Fibroblast of peridontal ligament (primary cell): Measurements from ENCODE around the gene PSKH1.
"Not testable (repeated sequence)": the region's sequence is repeated elsewhere in the genome, so short reads cannot be mapped to it uniquely, and the experiment has no call there.

Source experiments
- DNase-seq: peaks from one replicate; pipeline ENCODE4 v3.0.0-alpha.2; 2010; ENCODE audit errors: extremely low read depth

PSKH1 gene

DNA sequence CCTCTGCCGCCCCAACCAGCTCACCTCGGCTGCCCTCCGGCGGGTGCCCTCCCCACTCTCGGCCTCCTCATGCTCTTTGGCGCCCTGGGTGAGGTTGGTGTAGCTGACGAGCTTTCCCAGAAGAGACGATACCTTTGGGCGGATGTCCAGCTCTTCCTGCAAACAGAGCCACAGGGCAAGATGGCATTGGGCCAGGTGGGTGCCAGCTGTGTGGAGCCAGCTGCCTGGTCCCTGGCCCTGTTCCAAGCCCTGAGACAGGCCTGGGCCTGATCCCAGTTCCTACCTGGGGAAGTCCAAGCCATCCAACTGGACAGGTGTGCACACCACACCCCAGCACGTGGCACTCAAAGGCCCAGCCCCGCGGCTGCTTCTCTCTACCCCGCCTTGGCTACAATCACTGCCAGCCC lies 68.5 kb downstream of the PSKH1 start:
- no peak for DNase-seq

DNA sequence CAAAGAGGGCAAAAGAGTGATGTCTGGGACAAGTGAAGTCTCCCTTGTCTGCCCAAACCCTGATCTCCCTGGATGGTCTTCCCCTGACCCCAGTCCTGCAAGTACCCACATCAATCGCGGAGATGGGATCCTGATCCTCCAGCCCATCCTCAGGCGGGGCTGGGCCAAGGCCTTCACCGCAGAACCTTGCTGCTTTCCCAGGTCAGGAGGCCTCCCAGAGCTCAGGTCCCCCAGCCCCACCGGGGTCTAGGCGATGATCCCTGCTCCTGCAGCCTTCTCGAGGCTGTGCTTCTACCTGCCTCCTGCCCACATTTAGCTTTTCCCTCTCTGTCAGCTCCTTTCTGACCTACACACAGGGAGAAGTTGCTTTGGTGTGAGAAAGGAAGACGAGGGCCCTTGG lies 69.1 kb downstream of the PSKH1 start:
- no peak for DNase-seq

DNA sequence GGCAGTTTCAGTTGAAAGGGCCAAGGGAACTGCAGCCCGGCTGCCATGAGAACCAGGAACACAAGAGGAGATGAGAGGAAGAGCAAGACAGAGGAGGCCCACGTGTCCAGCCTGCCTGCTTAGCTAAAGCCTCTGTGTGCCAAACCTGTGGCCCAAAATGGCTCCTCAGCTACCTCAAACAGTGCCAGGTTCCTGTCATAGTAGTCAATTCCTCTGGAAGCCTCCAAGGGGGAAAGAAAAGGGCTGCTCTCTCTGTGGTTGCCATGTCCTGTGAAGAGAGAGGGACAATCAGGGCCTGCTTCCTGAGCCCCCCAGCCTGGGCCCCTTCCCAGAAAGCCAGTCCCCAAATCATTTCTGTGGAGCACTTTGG lies 70.2 kb downstream of the PSKH1 start:
- no peak for DNase-seq

DNA sequence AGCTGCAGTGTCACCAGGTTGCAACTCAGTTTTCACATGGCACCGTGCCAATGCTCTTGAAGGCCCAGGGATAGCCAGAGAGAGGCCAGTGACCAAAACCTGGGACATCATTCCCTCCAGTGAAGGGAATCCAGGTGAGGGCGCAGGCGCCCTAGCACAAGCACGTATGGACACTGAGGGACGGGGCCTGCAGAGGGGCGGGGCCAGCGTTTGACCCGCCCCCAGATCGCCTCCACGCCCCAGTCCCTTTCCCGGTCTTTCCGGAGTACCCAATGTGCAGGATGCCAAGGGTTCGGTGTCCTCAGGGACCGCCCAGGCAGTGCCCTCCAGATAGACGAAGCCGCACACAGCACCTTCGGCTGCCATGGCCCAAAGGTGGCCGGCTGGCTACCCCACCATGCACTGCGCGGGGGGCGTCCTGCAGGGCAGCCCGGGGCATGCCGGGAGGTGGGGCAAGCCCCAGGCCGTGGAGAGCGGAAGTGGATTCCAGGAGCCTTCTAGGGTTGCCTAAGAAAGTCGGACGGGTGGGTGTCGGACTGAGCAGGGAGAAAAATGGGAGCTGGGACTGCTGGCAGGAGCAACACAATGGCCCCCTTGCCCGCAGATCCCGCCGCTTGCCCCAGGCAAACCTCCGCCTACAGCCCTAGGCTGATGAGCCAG lies 70.7 kb downstream of the PSKH1 start:
- no peak for DNase-seq

DNA sequence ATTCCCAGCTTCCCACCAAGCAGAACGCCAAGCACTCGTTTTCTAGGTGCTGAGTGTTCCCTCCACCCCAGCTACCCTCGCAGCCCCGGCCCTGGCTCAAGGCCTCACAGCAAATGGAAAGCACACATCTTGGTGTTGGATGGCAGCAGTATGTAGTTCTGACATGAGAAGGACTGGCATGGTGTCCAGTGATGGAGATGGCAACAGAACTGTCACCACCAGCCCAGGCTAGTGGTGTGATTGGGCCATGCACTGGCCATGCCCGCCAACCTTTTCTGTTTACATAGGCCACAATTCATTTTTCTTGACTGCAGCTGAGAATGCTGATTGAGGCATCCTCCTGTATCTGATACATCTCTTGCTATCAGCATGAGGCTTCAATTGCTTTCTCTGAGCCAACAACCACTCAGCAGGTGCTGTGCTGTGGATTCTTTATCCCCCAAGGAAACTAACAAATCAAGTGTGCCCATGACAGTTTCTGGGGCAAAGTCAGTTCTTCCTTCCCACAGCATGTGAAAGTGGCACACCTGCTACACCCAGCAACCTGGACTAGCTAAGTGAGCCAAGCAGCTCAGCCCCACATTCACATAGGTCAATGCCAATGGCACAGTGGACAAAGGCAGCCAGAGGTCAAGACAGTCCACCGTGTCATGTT lies 71.5 kb downstream of the PSKH1 start:
- DNase-seq: no peak

DNA sequence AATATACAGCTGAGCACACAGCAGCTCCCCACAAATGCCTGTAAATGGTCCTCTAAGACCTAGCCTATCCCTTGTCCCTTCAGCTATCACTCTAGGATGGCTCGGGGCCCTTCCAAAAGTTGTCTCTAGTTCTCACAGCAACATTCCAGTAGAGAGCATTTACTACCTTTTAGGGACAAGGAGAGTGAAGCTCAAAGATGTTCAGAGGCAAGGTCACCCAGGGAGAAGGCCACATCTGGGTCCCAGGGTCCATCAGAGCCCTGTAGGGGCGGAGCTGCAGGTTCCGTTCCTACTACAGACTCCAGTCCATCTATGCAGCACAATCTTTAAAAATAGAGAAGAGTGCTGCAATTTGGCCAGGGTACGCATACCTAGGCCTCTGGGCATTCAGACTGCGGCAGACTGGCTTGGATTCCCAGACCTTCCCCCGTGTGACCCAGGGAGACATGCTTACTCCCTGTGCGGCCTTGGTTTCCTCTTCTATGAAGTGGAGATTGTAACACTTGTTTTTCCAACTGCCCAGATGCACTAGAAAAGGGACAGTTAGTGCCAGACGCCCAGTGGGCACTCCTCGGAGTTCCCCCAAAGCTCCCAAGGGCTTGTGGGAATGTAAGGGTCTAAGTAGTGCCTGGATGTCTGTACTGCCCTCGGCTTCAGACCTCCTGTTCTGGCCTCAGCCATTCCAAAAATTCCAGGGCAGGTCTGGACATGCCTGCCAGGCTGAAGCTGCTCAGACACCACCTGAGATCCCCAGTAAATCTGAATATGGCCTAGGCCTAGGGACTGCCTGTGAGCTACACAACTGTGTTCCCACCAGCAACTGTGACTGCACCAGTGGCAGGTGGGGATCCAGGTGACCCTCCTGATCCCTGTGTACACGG lies 72.9 kb downstream of the PSKH1 start:
- DNase-seq: peak; percentile 20

DNA sequence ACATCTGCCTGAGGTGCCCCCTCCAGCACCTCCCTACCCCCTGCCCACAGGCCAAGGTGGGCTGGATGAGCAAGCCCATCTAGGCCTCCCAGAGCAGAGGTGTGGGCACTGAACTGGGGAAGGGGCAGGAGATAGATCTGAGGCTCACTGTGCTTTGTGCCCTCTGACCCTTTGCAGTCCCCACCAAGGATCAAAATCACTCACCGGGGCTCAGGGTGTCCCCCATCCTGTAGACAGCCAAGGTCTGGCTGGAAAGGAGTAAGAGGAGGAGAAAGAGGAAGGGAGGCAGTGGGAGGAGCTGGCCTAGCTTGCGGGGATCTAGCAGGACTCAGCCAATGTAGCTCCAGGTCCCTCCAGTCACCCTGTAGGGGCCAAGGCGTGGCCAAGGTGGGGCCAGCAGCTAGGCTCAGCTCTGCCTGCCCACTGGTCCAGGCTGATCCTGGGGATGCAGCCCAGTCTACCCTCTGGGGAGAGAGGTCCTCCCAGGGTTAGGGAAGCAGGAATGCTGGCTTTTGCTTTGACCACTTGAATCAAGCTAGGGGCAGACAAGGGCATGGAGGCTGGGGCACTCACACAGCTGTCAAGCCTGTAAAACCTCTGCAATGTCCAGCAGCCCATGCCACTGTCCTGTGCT lies 73.6 kb downstream of the PSKH1 start:
- peak; percentile 55 for DNase-seq

DNA sequence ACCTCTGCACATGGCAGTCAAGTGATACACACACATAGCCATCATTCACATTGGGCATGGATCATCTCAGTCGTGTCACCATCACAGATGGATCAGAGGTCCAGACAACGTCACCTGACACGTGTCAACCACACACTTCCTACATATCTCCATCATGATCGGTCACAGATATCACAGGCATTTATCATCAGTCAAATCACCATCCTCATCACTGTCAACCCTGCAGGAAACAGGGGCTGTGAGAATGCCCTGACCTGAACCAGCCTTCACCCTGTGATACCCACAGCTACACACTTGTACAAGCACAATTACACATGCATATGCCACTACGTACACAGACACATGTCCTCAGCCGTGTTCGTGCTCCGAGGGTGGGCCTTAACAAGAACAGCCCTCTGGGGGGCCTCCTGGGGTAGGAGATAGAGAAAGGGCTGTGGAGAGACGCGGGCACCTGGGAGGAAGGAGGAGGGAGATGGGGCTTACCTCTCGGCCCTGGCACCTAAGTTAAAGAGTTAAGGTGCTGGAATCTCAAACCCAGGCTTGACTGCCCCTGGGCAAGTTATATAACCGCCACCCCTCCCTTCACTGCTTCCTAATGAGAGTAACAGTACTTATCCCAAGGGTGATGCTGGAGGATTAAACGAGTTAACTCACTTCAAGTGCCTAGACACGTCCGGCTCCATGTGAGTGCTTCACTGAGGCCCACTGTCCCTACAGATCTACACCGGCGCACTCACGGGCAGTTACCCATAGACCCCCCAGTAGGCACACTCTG lies 74.3 kb downstream of the PSKH1 start:
- peak; percentile 41 for DNase-seq

DNA sequence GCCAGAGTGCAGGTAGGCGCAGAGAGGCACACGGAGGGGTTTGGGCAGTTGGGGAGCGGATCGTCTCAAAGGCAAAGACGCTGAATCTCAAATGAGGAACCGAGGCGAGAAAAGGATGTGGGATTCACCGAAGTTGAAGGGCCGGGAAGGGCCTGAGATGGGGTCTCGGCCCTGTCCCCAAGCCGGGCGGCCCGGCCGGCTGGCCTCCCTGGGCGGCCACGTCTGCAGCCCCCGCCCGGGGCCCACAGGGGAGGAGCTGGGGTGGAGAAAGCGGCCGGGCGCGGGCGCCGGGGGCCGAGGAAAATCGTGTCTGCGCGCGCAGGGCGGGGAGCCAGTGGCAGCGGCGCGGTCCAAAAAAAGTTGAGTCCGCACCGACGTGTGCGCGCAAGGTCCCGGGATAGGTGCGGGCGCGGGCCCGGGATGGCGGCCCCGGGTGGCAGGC lies 74.9 kb downstream of the PSKH1 start:
- peak; percentile 33 for DNase-seq

DNA sequence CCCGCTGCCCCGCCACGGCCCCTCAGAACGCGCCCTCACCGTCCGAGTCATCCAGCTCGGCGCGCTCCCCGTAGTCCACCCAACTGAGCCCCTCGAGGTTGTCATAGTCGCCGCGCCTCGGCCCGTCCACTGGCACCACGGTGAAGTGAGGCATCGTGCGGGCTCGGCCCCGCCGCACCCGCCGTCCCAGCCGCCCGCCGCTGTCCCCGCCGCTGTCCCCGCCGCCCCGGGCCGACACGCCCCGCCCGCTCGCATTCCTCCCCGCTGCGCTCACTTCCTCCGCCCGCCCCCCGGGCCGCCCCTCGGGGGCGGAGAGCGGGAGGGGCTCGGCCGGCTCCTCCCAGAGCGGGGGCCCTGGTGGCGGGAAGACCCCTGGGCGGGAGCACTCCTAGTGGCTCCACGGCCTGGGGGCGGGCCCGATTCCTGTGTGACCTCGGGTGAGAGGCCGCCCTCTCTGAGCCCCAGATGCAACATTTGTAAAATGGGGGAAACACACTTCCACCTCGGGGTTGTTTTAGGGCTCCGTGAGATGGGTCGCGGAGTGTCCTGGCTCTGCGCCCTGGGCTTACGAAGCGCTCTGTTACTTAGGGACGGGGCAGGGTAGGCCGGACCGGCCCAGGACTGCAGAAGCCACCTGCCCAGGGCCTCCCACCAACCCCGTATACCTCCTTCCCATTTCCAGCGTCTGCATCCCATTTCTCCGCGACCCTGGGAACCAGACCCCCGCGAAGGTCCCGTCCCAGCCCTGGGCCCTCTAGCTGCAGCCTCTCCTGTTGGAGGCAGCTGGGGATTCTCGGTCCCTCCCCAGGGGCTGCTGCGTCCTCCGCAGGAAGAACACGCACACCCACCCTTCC lies 75.6 kb downstream of the PSKH1 start, which contains the start of gene SLC12A4:
SLC12A4 (minus strand) TSS at position 238 of the 854 bp plus-strand sequence; CDS start at position 154, 84 bp downstream.
- peak; percentile 60 for DNase-seq

DNA sequence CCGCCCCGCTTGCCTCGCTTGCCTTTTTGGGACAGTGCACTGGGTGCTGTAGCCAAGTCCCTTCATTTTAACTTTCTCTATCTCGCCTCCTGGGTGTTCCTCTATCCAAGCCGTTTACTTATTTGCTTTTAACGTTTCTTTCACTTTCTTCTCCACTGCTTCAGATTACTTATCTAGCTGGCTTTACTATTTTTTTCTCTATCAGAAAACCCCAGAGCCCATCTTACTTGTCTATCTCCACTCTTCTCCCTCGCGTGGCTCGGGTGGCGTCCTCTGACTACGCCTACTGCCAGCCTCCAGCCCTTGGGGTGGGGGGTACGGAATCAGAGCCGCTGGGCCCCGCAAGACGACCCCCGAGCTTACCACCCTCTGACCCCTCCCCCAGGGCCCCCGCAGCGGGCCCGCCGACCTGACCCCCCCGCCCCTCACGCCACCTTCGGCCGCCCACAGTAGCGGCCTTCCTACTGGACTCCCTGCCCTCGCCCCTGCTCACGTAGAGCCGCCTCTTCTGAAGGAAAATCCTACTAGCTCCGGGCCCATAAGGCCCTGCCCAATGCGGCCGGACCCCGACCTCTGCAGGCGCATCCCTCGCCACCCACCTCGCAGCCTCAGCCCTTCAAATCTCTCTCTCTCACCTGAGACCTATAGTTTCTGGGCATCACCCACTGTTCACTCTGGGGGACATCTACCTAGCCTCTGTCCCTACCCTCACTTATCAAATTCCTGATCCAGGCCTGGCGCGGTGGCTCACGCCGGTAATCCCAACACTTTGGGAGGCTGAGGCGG lies 76.4 kb downstream of the PSKH1 start:
- peak; percentile 30 for DNase-seq

DNA sequence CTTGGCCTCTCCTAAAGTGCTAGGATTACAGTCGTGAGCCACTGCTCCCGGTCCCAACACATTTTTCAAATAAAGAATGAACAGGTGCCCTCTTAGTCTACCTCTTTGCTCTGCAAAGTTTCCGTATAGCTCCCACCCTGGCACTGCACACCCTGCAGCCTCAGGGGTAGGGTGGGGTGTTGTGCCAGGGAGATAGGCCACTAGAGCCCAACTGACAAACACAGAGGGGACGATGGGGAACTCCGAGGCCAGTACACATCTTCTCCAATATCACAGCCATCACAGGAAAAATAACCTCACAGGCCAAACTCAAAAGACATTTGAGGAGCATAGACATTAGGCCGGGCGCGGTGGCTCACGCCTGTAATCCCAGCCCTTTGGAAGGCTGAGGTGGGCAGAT lies 78.1 kb downstream of the PSKH1 start:
- no peak for DNase-seq

DNA sequence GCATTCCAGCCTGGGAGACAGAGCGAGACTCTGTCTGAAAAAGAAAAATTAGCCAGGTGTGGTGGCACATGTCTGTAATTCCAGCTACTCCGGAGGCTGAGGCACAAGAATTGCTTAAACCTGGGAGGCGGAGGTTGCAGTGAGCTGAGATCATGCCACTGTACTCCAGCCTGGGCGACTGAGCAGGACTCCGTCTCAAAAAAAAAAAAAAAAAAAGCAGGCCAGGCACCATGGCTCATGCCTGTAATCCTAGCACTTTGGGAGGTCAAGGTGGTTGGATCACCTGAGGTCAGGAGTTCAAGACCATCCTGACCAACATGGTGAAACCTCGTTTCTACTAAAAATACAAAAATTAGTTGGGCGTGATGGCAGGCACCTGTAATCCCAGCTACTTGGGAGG lies 79.2 kb downstream of the PSKH1 start:
- not testable (repeated sequence) for DNase-seq

DNA sequence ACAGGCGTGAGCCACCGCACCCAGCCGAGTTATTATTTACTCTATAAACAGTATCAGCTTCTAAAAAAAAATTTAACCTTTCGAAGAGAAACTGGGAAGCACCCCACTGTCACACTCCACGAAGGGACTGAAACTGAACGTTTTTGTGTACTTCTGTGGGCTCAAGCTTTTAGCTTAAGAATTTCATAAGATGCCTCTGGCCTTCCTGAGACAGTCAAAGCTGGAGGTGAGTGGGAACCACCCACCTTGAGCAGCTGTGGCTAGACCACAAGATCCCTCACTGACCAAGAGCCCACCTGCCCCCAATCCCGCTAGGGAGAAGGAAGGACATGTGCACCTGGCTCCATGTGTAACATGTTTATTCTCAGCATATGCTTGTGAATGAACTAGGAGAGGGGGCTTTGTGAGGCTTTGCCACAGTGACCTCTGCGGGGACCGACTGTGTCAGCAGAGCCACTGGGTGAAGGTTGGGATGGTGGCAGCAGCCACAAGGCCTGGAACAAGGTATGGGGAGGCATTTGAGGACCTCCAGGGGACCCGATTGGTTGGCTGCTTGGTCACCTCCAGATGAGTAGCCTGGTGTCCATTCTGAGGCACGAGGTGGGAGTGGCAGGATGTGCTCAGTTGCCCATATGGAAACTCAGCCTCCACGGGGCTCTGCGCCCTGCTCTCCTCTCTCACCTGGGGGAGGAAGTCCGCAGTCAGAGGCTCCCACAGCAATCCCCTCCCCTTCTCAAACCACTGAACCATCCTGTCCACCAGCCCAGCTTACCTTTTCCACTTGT lies 82.5 kb downstream of the PSKH1 start:
- DNase-seq: no peak

DNA sequence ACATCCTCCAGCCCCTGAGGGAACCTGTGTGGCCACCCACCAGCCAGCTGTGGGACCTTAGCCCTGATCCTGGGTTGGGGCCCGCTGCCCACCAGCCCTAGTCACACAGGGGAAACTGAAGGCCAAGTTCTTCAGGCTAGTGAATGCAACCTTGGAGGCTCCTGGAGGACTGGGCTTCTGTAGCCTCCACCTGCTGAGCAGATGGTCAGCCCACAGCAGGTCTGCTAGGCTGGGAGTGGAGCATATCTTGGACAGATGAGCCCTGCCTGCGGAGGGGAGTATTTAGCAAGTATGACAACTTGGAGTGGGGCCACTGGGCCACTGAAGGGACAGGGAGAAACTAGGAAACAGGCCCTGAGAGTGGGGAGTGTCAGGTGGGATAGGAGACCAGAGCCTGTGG lies 83.2 kb downstream of the PSKH1 start:
- no peak for DNase-seq

DNA sequence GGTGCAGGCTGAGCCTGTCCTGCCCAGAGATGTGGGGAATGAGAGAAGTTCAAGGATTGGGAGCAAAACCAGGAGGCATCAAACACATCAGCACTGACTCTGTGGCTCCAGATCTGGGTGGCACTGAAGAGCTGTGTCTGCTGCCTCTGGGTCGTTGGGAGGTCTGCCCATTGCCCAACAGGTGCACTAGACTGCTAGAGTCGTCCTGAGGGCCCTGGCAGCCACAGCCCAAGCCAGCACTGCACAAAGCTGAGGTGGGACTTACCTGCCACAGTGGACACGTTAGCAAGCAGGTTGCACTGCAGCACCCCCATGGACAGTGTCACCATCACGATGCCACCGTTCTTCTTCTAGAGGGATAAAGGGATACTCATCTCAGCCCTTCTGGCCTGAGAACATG lies 84.0 kb downstream of the PSKH1 start:
- no peak for DNase-seq

DNA sequence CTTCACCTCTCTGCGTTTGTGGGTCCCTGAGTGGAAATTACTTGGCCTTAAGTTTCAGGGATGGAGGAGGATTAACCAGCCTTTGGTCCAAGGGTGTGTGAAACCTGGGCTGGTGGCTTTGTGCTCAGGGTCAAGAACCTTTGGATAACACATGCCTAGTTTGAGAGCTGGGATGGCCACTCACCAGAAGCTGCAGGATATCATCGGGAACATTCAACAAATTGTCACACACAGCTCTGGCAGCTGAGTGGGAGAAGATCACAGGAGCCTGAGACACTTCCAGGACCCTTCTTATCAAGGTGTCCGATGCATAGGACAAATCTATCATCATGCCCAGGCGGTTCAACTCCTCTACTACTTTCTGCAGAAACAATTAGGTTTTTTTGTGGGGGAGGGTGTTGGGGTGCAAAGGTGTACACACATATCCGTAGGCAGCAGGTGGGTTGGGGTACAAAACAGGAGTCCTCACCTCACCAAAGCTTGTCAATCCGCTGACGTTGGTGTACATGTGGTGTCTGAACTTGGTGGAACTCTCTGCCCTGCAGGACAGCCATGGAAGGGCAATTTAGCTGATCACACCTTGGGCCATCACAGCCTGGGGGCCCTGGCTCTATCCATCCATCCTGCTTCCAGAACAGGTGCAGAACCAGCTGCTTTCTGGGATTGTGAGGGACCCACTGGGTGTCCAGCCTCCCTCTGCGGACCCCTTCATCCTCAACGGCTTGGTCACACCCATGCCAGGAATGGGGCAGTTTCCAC lies 84.6 kb downstream of the PSKH1 start:
- DNase-seq: no peak
